ENCODE data around the gene LMF2. TPM values are rescaled to one million over a fixed set of nuclear protein-coding genes. Genes with fewer than 3 reads are reported as not detected.
A peak's percentile ranks its signal among the peaks of the same experiment; 100 is the strongest.

LMF2 gene
- total and polyA plus RNA-seq, 2 donors, result 23.5 to 90.2 TPM

DNA sequence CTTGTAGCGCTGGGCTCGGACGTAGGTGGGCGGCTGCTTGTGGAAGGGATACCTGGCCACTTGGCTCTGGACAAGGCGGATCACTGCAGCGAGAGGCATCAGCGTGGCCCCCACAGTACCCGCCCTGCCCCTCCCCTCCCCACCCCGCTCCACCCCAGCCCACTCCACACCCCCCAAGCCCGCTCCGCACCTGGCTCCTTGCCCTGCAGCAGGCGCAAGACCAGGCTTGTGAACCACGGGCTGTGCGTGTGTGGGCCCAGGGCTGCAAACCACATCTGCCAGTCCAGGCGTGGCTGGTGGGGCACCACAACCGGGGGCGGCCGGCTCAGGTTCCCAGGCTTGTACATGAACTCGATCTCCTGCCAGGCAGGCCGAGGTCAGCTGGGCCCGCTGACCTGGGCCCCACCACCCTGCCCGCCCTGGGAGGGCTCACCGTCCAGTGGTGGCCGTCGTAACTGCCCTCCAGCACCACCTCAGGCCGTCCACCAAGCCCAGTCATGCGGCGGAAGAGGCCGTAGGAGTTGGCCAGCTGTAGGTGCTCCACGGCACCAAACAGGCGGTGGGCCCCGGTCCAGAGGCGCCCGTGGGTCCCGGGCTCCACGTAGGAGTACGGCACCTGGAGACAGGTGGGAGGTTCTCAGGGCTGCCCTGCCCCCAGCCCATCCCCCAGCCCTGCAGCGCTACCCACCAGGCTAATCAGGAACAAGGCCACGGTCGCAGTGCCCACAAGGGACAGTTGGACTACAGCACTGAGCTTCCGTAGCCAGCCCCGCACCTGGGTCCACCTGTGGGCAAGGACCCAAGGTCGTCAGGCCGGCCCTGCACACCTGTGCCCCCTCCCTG is 2.9 kb downstream of the LMF2 start:
- H3K4me3 ChIP-seq (ENCODE audit: low read length in 2 of 2), result no peak overlapping the region
- no peak for DNase-seq (ENCODE audit: low read depth in 6 of 9, low spot score in 9 of 9)
- H3K27ac ChIP-seq (ENCODE audit: low read depth in 1 of 2, low read length in 1 of 2), result no peak overlapping the region
- H3K4me1 ChIP-seq (ENCODE audit: control insufficient read depth in 2 of 2, insufficient read depth in 2 of 2, low read length in 2 of 2), result peaks cover 17 to 24% of the 10 kb centered on the region in 2 donors
- H3K27me3 ChIP-seq (ENCODE audit: control insufficient read depth in 2 of 2, insufficient read depth in 1 of 2, low read length in 1 of 2), result no peaks in the 10 kb centered on the region
- peaks cover 21 to 41% of the 10 kb centered on the region in 2 donors for H3K36me3 ChIP-seq (ENCODE audit: control insufficient read depth in 2 of 2, insufficient read depth in 2 of 2, low read length in 1 of 2)
- no peaks in the 10 kb centered on the region for H3K9me3 ChIP-seq (ENCODE audit: control insufficient read depth in 2 of 2, insufficient read depth in 1 of 2, low read length in 1 of 2)
- 92% methylated on average over 44 of the region's 44 CpGs for WGBS

- Histone ChIP-seq H3K27ac (ENCODE audit: low read depth in 1 of 2, low read length in 1 of 2) (no peak overlapping the region), H3K36me3 (ENCODE audit: control insufficient read depth in 2 of 2, insufficient read depth in 2 of 2, low read length in 1 of 2) (peaks cover 21 to 41% of the 10 kb centered on the region in 2 donors), H3K4me1 (ENCODE audit: control insufficient read depth in 2 of 2, insufficient read depth in 2 of 2, low read length in 2 of 2) (peaks cover 10 to 14% of the 10 kb centered on the region in 2 donors), H3K9me3 (ENCODE audit: control insufficient read depth in 2 of 2, insufficient read depth in 1 of 2, low read length in 1 of 2) (no peaks in the 10 kb centered on the region), H3K4me3 (ENCODE audit: low read length in 2 of 2) (no peak overlapping the region), H3K27me3 (ENCODE audit: control insufficient read depth in 2 of 2, insufficient read depth in 1 of 2, low read length in 1 of 2) (no peaks in the 10 kb centered on the region)
- WGBS, result 94% methylated on average over 26 of the region's 26 CpGs
- no peak for DNase-seq (ENCODE audit: low read depth in 6 of 9, low spot score in 9 of 9)
These were observed 3.9 kb downstream of the LMF2 start for GRCh38 chr22:50503475-50504145.

GRCh38 chr22:50502628-50503474 is 4.7 kb downstream of the LMF2 start:
- peaks cover 21 to 41% of the 10 kb centered on the region in 2 donors for H3K36me3 ChIP-seq (ENCODE audit: control insufficient read depth in 2 of 2, insufficient read depth in 2 of 2, low read length in 1 of 2)
- 97% methylated on average over 24 of the region's 24 CpGs for WGBS
- no peak overlapping the region for H3K4me3 ChIP-seq (ENCODE audit: low read length in 2 of 2)
- H3K27ac ChIP-seq (ENCODE audit: low read depth in 1 of 2, low read length in 1 of 2), result no peak overlapping the region
- peaks cover 10 to 12% of the 10 kb centered on the region in 2 donors for H3K4me1 ChIP-seq (ENCODE audit: control insufficient read depth in 2 of 2, insufficient read depth in 2 of 2, low read length in 2 of 2)
- no peak for DNase-seq (ENCODE audit: low read depth in 6 of 9, low spot score in 9 of 9)
- no peaks in the 10 kb centered on the region for H3K27me3 ChIP-seq (ENCODE audit: control insufficient read depth in 2 of 2, insufficient read depth in 1 of 2, low read length in 1 of 2)
- no peaks in the 10 kb centered on the region for H3K9me3 ChIP-seq (ENCODE audit: control insufficient read depth in 2 of 2, insufficient read depth in 1 of 2, low read length in 1 of 2)

DNA sequence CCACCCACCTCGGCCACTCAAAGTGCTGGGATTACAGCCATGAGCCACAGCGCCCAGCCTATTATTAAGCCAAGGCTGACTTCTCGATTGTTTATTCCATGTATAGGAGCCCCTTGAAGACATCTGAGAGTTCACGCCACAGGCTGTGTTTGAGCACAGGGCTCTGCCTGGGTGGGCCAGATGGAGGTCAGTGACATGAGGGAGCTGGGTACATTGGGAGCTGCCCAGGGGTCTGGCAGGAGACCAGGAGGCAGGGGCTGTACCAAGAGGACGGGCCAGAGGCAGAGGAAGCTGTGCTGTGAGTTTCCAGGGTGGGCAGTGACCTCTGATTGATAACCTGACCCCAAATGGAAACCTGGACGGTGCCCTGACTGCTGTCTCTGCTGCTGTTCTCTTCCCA is 5.4 kb downstream of the LMF2 start:
- 96% methylated on average over 6 of the region's 6 CpGs for WGBS
- Histone ChIP-seq H3K27ac (ENCODE audit: low read depth in 1 of 2, low read length in 1 of 2) (no peak overlapping the region), H3K4me1 (ENCODE audit: control insufficient read depth in 2 of 2, insufficient read depth in 2 of 2, low read length in 2 of 2) (peaks cover 10 to 12% of the 10 kb centered on the region in 2 donors), H3K27me3 (ENCODE audit: control insufficient read depth in 2 of 2, insufficient read depth in 1 of 2, low read length in 1 of 2) (no peaks in the 10 kb centered on the region), H3K36me3 (ENCODE audit: control insufficient read depth in 2 of 2, insufficient read depth in 2 of 2, low read length in 1 of 2) (peaks cover 21 to 41% of the 10 kb centered on the region in 2 donors), H3K4me3 (ENCODE audit: low read length in 2 of 2) (no peak overlapping the region), H3K9me3 (ENCODE audit: control insufficient read depth in 2 of 2, insufficient read depth in 1 of 2, low read length in 1 of 2) (no peaks in the 10 kb centered on the region)
- DNase-seq (ENCODE audit: low read depth in 6 of 9, low spot score in 9 of 9), result no peak

GRCh38 chr22:50500452-50500851 is 7.0 kb downstream of the LMF2 start:
- DNase-seq (ENCODE audit: low read depth in 6 of 9, low spot score in 9 of 9), result no peak
- no peak overlapping the region for H3K4me3 ChIP-seq (ENCODE audit: low read length in 2 of 2)
- H3K36me3 ChIP-seq (ENCODE audit: control insufficient read depth in 2 of 2, insufficient read depth in 2 of 2, low read length in 1 of 2), result peaks cover 17 to 35% of the 10 kb centered on the region in 2 donors
- WGBS, result 98% methylated on average over 12 of the region's 12 CpGs
- H3K27me3 ChIP-seq (ENCODE audit: control insufficient read depth in 2 of 2, insufficient read depth in 1 of 2, low read length in 1 of 2), result no peaks in the 10 kb centered on the region
- no peak overlapping the region for H3K27ac ChIP-seq (ENCODE audit: low read depth in 1 of 2, low read length in 1 of 2)
- H3K4me1 ChIP-seq (ENCODE audit: control insufficient read depth in 2 of 2, insufficient read depth in 2 of 2, low read length in 2 of 2), result no peaks in the 10 kb centered on the region
- no peaks in the 10 kb centered on the region for H3K9me3 ChIP-seq (ENCODE audit: control insufficient read depth in 2 of 2, insufficient read depth in 1 of 2, low read length in 1 of 2)

GRCh38 chr22:50498322-50498890 is 9.1 kb downstream of the LMF2 start:
- Histone ChIP-seq H3K27me3 (ENCODE audit: control insufficient read depth in 2 of 2, insufficient read depth in 1 of 2, low read length in 1 of 2) (no peaks in the 10 kb centered on the region), H3K36me3 (ENCODE audit: control insufficient read depth in 2 of 2, insufficient read depth in 2 of 2, low read length in 1 of 2) (peaks cover 7 to 15% of the 10 kb centered on the region in 2 donors), H3K4me3 (ENCODE audit: low read length in 2 of 2) (no peak overlapping the region), H3K4me1 (ENCODE audit: control insufficient read depth in 2 of 2, insufficient read depth in 2 of 2, low read length in 2 of 2) (no peaks in the 10 kb centered on the region), H3K9me3 (ENCODE audit: control insufficient read depth in 2 of 2, insufficient read depth in 1 of 2, low read length in 1 of 2) (no peaks in the 10 kb centered on the region), H3K27ac (ENCODE audit: low read depth in 1 of 2, low read length in 1 of 2) (no peak overlapping the region)
- peak in 7 of 9 donors; percentile 55 to 84 (median 71) for DNase-seq (ENCODE audit: low read depth in 6 of 9, low spot score in 9 of 9)
- WGBS, result 27% methylated on average over 13 of the region's 13 CpGs

GRCh38 chr22:50497093-50497492 is 10.4 kb downstream of the LMF2 start:
- Histone ChIP-seq H3K4me1 (ENCODE audit: control insufficient read depth in 2 of 2, insufficient read depth in 2 of 2, low read length in 2 of 2) (no peaks in the 10 kb centered on the region), H3K27me3 (ENCODE audit: control insufficient read depth in 2 of 2, insufficient read depth in 1 of 2, low read length in 1 of 2) (no peaks in the 10 kb centered on the region), H3K27ac (ENCODE audit: low read depth in 1 of 2, low read length in 1 of 2) (no peak overlapping the region), H3K4me3 (ENCODE audit: low read length in 2 of 2) (no peak overlapping the region), H3K9me3 (ENCODE audit: control insufficient read depth in 2 of 2, insufficient read depth in 1 of 2, low read length in 1 of 2) (no peaks in the 10 kb centered on the region), H3K36me3 (ENCODE audit: control insufficient read depth in 2 of 2, insufficient read depth in 2 of 2, low read length in 1 of 2) (peaks cover 0 to 2% of the 10 kb centered on the region in 2 donors)
- 91% methylated on average over 6 of the region's 6 CpGs for WGBS
- no peak for DNase-seq (ENCODE audit: low read depth in 6 of 9, low spot score in 9 of 9)

DNA sequence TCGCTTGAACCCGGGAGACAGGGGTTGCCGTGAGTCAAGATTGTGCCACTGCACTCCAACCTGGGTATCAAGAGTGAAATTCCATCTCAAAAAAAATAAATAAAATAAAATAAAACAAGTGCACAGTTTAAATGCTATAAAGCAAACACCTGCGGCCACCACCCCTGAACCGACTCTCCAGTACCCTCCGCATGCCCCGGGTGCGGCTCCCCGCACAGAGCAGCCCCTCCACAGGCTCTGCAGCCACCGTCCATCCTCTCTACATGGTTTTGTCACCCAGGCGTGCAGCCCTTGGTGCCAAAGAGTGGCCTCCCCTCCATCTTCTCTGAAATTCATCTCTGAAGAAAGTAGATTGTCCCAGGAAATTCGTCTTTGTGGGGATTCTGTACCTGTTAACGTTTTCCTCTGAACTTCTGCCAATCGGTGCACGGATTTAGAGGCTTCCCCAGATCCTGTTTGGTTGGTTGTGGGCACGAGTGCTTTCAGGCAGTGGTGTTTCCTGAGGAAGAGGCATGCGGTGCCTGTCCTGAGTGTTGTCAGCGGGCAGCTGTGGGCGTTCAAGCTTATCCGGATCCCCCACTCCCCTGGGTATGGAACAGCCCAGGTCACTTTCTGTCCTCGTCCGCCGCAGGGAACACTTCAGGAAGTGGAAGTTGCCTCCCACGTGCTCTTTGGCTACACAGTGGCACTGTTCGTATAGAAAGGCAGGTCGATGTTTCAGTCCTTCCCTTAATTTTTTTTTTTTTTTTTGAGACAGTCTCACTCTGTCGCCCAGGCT is 16.8 kb downstream of the LMF2 start:
- no peaks in the 10 kb centered on the region for H3K9me3 ChIP-seq (ENCODE audit: control insufficient read depth in 2 of 2, insufficient read depth in 1 of 2, low read length in 1 of 2)
- WGBS, result 38% methylated on average over 27 of the region's 27 CpGs
- H3K4me3 ChIP-seq (ENCODE audit: low read length in 2 of 2), result no peak overlapping the region
- H3K27me3 ChIP-seq (ENCODE audit: control insufficient read depth in 2 of 2, insufficient read depth in 1 of 2, low read length in 1 of 2), result peaks cover 0 to 12% of the 10 kb centered on the region in 2 donors
- no peaks in the 10 kb centered on the region for H3K36me3 ChIP-seq (ENCODE audit: control insufficient read depth in 2 of 2, insufficient read depth in 2 of 2, low read length in 1 of 2)
- H3K27ac ChIP-seq (ENCODE audit: low read depth in 1 of 2, low read length in 1 of 2), result no peak overlapping the region
- peaks cover 0 to 6% of the 10 kb centered on the region in 2 donors for H3K4me1 ChIP-seq (ENCODE audit: control insufficient read depth in 2 of 2, insufficient read depth in 2 of 2, low read length in 2 of 2)
- no peak for DNase-seq (ENCODE audit: low read depth in 6 of 9, low spot score in 9 of 9)
